Breast epithelium (tissue), 3 donors: Measurements from ENCODE around the gene LIN28A.

ENCODE experiments used
- CTCF ChIP-seq, 3 donors: fragments of 450-650 bp; IDR thresholded peaks; one replicate each; pipeline ENCODE4 v1.5.1; 2016 to 2017; ENCODE audit warnings: antibody characterized with exemption in 3 of 3, mild to moderate bottlenecking in 3 of 3, moderate library complexity in 3 of 3
- POLR2A ChIP-seq: fragments of 450-650 bp; IDR thresholded peaks from one replicate; pipeline ENCODE4 v1.6.1; 2016; ENCODE audit warnings: antibody characterized with exemption, mild to moderate bottlenecking, moderate library complexity
- POLR2AphosphoS5 ChIP-seq, 3 donors: sonication (generic); formaldehyde crosslinking; IDR thresholded peaks; one replicate each; pipeline ENCODE4 v1.6.1; 2017; ENCODE audit warnings: antibody characterized with exemption in 3 of 3

GRCh38 chr1:26405281-26405915 is 5.2 kb upstream of the LIN28A start:
- TF ChIP-seq CTCF (IDR thresholded peaks at IDR 0.05) (no peak), POLR2AphosphoS5 (IDR thresholded peaks at IDR 0.05) (no peak), POLR2A (no peak)
